ENCODE results near the gene OLFM4.

DNA sequence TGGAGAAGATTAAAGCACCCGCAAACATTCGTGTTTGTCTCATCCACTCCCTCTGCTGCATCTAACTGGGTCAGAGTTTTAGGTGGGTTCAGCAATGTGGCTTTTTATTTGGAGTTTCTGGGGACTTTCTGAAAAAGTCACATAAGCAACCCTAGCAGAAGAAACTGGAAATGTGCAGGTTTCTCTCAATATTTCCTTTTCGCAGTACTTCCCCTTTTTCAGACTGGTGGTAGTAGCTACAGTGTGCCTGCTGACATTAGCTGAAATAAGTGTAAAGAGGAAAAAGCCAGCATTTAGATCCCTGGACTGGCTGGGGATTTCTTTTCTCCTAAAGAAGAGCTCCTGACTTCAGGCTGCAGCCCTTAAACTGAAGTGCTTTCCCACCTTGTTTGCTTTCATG, 15.9 kb upstream of the OLFM4 start:
- TF ChIP-seq ZBTB7A (IDR thresholded peaks at IDR 0.05; ENCODE audit: low read depth) (no peak), CREB1 (IDR thresholded peaks at IDR 0.05; ENCODE audit: low read depth) (no peak), FOXM1 (IDR thresholded peaks at IDR 0.05; ENCODE audit: borderline replicate concordance, low read depth) (no peak), RAD21 (IDR thresholded peaks at IDR 0.05; ENCODE audit: low read depth) (no peak), EP300 (IDR thresholded peaks at IDR 0.05; ENCODE audit: borderline replicate concordance) (no peak), EGR1 (IDR thresholded peaks at IDR 0.05) (no peak), TAF1 (IDR thresholded peaks at IDR 0.05; ENCODE audit: low read depth) (no peak), YY1 (IDR thresholded peaks at IDR 0.05; ENCODE audit: low read depth) (no peak), TCF12 (IDR thresholded peaks at IDR 0.05; ENCODE audit: low read depth) (no peak), CEBPB (IDR thresholded peaks at IDR 0.05) (no peak), NFIC (IDR thresholded peaks at IDR 0.05) (no peak)
- TF ChIP-seq, protein P1, sequence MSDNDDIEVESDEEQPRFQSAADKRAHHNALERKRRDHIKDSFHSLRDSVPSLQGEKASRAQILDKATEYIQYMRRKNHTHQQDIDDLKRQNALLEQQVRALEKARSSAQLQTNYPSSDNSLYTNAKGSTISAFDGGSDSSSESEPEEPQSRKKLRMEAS (IDR thresholded peaks at IDR 0.05): no peak
- TF ChIP-seq, protein P2, sequence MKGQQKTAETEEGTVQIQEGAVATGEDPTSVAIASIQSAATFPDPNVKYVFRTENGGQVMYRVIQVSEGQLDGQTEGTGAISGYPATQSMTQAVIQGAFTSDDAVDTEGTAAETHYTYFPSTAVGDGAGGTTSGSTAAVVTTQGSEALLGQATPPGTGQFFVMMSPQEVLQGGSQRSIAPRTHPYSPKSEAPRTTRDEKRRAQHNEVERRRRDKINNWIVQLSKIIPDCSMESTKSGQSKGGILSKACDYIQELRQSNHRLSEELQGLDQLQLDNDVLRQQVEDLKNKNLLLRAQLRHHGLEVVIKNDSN (IDR thresholded peaks at IDR 0.05): no peak

Data from Ishikawa (cell line).